ENCODE results near the gene SLF2.
A peak's percentile ranks its signal among the peaks of the same experiment; 100 is the strongest.

Gene SLF2

DNA sequence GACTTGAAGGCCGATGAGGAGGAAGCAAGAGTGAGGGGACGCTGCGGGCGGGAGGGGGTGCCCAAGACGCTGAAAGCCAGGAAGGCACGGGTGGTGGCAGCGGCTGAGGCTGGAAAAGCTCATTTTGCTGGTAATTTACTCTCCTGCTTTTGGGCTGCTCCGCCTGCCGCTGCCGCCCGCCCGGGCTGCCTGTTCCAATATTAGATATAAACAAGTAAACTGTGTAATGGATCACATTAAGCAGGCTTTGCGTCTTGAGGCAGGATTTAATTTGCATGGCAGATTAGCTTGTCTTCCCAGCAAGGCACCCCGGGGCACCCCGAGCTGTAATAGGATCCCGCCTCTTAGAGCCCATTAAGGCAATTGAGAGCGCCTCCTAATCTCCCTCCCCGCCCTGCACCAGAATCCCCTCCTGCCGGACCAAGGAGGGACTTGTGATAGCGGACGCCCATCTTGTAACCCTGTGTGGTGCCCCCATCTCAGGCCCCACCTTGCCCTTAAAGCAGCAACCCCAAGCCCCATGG is 46.1 kb upstream of the SLF2 start:
- Histone ChIP-seq H4K5ac (ENCODE audit: low read length) (no peak overlapping the region), H3K23ac (ENCODE audit: low read length) (no peak overlapping the region), H3K79me1 (ENCODE audit: low read length) (no peaks in the 10 kb centered on the region), H3K18ac (ENCODE audit: low read length) (no peak overlapping the region), H2BK120ac (ENCODE audit: low read depth, low read length) (no peak overlapping the region), H3K4me2 (ENCODE audit: low read length) (peak overlapping the region; percentile 20), H4K8ac (ENCODE audit: low read depth, low read length) (no peak overlapping the region), H3K36me3 (ENCODE audit: control insufficient read depth, insufficient read depth, low read length) (no peaks in the 10 kb centered on the region), H3K4me3 (ENCODE audit: low read length) (no peak overlapping the region), H2AK5ac (ENCODE audit: low read length) (no peak overlapping the region), H3K4ac (ENCODE audit: low read depth, low read length) (no peak overlapping the region), H2BK15ac (replicated peaks; ENCODE audit: low read depth) (no peak overlapping the region), H3K56ac (ENCODE audit: low read length) (peak overlapping the region; percentile 22), H3K9ac (ENCODE audit: low read length) (no peak overlapping the region), H3K79me2 (ENCODE audit: control insufficient read depth, insufficient read depth, low read length) (no peaks in the 10 kb centered on the region), H3K27ac (ENCODE audit: low read depth, low read length) (no peak overlapping the region), H3K4me1 (ENCODE audit: control insufficient read depth, low read depth, low read length) (no peaks in the 10 kb centered on the region), H3K27me3 (ENCODE audit: insufficient read depth, low read length, poor library complexity) (peaks cover 8% of the 10 kb centered on the region), H2BK5ac (ENCODE audit: low read length) (no peak overlapping the region)
- no CpG with 5 or more reads among the region's 21 CpGs for WGBS (ENCODE audit: extremely low coverage, insufficient coverage, low lambda C conversion rate)
- peak; percentile 56 for DNase-seq

GRCh38 chr10:100867261-100867963 is 45.4 kb upstream of the SLF2 start:
- no peak overlapping the region for H3K23ac ChIP-seq (ENCODE audit: low read length)
- H2BK5ac ChIP-seq (ENCODE audit: low read length) = no peak overlapping the region
- H3K9ac ChIP-seq (ENCODE audit: low read length) = no peak overlapping the region
- no peaks in the 10 kb centered on the region for H3K79me1 ChIP-seq (ENCODE audit: low read length)
- no peaks in the 10 kb centered on the region for H3K36me3 ChIP-seq (ENCODE audit: control insufficient read depth, insufficient read depth, low read length)
- H3K79me2 ChIP-seq (ENCODE audit: control insufficient read depth, insufficient read depth, low read length) = no peaks in the 10 kb centered on the region
- H4K8ac ChIP-seq (ENCODE audit: low read depth, low read length) = no peak overlapping the region
- H3K56ac ChIP-seq (ENCODE audit: low read length) = no peak overlapping the region
- H3K4me1 ChIP-seq (ENCODE audit: control insufficient read depth, low read depth, low read length) = no peaks in the 10 kb centered on the region
- no peak overlapping the region for H3K4ac ChIP-seq (ENCODE audit: low read depth, low read length)
- no peak overlapping the region for H2AK5ac ChIP-seq (ENCODE audit: low read length)
- H4K5ac ChIP-seq (ENCODE audit: low read length) = no peak overlapping the region
- no peak overlapping the region for H3K4me3 ChIP-seq (ENCODE audit: low read length)
- no peak overlapping the region for H3K18ac ChIP-seq (ENCODE audit: low read length)
- H2BK15ac ChIP-seq (replicated peaks; ENCODE audit: low read depth) = no peak overlapping the region
- no CpG with 5 or more reads among the region's 8 CpGs for WGBS (ENCODE audit: extremely low coverage, insufficient coverage, low lambda C conversion rate)
- peaks cover 8% of the 10 kb centered on the region for H3K27me3 ChIP-seq (ENCODE audit: insufficient read depth, low read length, poor library complexity)
- H2BK120ac ChIP-seq (ENCODE audit: low read depth, low read length) = no peak overlapping the region
- H3K4me2 ChIP-seq (ENCODE audit: low read length) = no peak overlapping the region
- no peak for DNase-seq
- H3K27ac ChIP-seq (ENCODE audit: low read depth, low read length) = no peak overlapping the region

DNA sequence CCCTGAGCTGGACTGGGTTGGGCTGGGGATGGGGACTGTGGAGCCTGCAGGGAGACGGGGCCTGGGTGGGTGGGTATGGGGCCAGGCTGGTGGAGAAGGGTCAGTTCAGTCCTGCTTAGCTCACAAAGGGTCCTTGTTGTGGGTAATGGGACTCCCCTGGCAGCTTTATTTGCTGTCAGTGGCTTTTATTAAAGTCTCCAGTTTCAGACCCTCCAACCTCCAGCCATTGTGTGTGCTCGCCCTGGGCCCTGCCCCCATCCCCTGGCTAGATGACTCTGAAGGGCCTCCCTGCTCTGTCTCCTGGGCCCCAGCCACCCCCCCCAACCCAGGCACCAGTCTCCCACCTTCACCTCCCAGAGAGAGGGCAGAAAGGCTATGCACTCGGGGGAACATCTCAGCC is 44.4 kb upstream of the SLF2 start:
- Histone ChIP-seq H4K5ac (ENCODE audit: low read length) (no peak overlapping the region), H3K4me2 (ENCODE audit: low read length) (no peak overlapping the region), H2BK5ac (ENCODE audit: low read length) (no peak overlapping the region), H3K4me3 (ENCODE audit: low read length) (no peak overlapping the region), H3K9ac (ENCODE audit: low read length) (no peak overlapping the region), H4K8ac (ENCODE audit: low read depth, low read length) (no peak overlapping the region), H3K23ac (ENCODE audit: low read length) (no peak overlapping the region), H2BK120ac (ENCODE audit: low read depth, low read length) (no peak overlapping the region), H3K27ac (ENCODE audit: low read depth, low read length) (no peak overlapping the region), H3K4me1 (ENCODE audit: control insufficient read depth, low read depth, low read length) (peaks cover 2% of the 10 kb centered on the region), H3K36me3 (ENCODE audit: control insufficient read depth, insufficient read depth, low read length) (no peaks in the 10 kb centered on the region), H2BK15ac (replicated peaks; ENCODE audit: low read depth) (no peak overlapping the region), H3K18ac (ENCODE audit: low read length) (no peak overlapping the region), H2AK5ac (ENCODE audit: low read length) (no peak overlapping the region), H3K79me2 (ENCODE audit: control insufficient read depth, insufficient read depth, low read length) (no peaks in the 10 kb centered on the region), H3K79me1 (ENCODE audit: low read length) (no peaks in the 10 kb centered on the region), H3K4ac (ENCODE audit: low read depth, low read length) (no peak overlapping the region), H3K27me3 (ENCODE audit: insufficient read depth, low read length, poor library complexity) (peaks cover 8% of the 10 kb centered on the region), H3K56ac (ENCODE audit: low read length) (no peak overlapping the region)
- DNase-seq = no peak
- WGBS (ENCODE audit: extremely low coverage, insufficient coverage, low lambda C conversion rate) = no CpG with 5 or more reads among the region's 3 CpGs

GRCh38 chr10:100869399-100869798 is 43.4 kb upstream of the SLF2 start:
- WGBS (ENCODE audit: extremely low coverage, insufficient coverage, low lambda C conversion rate) = no CpG with 5 or more reads among the region's 4 CpGs
- H3K9ac ChIP-seq (ENCODE audit: low read length) = no peak overlapping the region
- H3K23ac ChIP-seq (ENCODE audit: low read length) = no peak overlapping the region
- H3K56ac ChIP-seq (ENCODE audit: low read length) = no peak overlapping the region
- H4K8ac ChIP-seq (ENCODE audit: low read depth, low read length) = no peak overlapping the region
- H2AK5ac ChIP-seq (ENCODE audit: low read length) = no peak overlapping the region
- peaks cover 8% of the 10 kb centered on the region for H3K27me3 ChIP-seq (ENCODE audit: insufficient read depth, low read length, poor library complexity)
- no peak overlapping the region for H3K27ac ChIP-seq (ENCODE audit: low read depth, low read length)
- no peak for DNase-seq
- H3K79me1 ChIP-seq (ENCODE audit: low read length) = no peaks in the 10 kb centered on the region
- H3K36me3 ChIP-seq (ENCODE audit: control insufficient read depth, insufficient read depth, low read length) = no peaks in the 10 kb centered on the region
- no peak overlapping the region for H3K4ac ChIP-seq (ENCODE audit: low read depth, low read length)
- no peak overlapping the region for H3K4me2 ChIP-seq (ENCODE audit: low read length)
- no peaks in the 10 kb centered on the region for H3K79me2 ChIP-seq (ENCODE audit: control insufficient read depth, insufficient read depth, low read length)
- no peak overlapping the region for H4K5ac ChIP-seq (ENCODE audit: low read length)
- no peak overlapping the region for H3K4me3 ChIP-seq (ENCODE audit: low read length)
- H2BK5ac ChIP-seq (ENCODE audit: low read length) = no peak overlapping the region
- H2BK15ac ChIP-seq (replicated peaks; ENCODE audit: low read depth) = no peak overlapping the region
- H3K4me1 ChIP-seq (ENCODE audit: control insufficient read depth, low read depth, low read length) = peaks cover 2% of the 10 kb centered on the region
- H3K18ac ChIP-seq (ENCODE audit: low read length) = no peak overlapping the region
- H2BK120ac ChIP-seq (ENCODE audit: low read depth, low read length) = no peak overlapping the region

- Histone ChIP-seq H3K36me3 (ENCODE audit: control insufficient read depth, insufficient read depth, low read length) (no peaks in the 10 kb centered on the region), H4K8ac (ENCODE audit: low read depth, low read length) (no peak overlapping the region), H3K4me3 (ENCODE audit: low read length) (no peak overlapping the region), H4K5ac (ENCODE audit: low read length) (no peak overlapping the region), H3K4ac (ENCODE audit: low read depth, low read length) (no peak overlapping the region), H3K56ac (ENCODE audit: low read length) (peak overlapping the region; percentile 34), H3K27me3 (ENCODE audit: insufficient read depth, low read length, poor library complexity) (peaks cover 1% of the 10 kb centered on the region), H3K27ac (ENCODE audit: low read depth, low read length) (no peak overlapping the region), H3K23ac (ENCODE audit: low read length) (no peak overlapping the region), H3K4me2 (ENCODE audit: low read length) (no peak overlapping the region), H3K79me2 (ENCODE audit: control insufficient read depth, insufficient read depth, low read length) (no peaks in the 10 kb centered on the region), H2AK5ac (ENCODE audit: low read length) (no peak overlapping the region), H3K4me1 (ENCODE audit: control insufficient read depth, low read depth, low read length) (peaks cover 2% of the 10 kb centered on the region), H2BK120ac (ENCODE audit: low read depth, low read length) (no peak overlapping the region), H3K79me1 (ENCODE audit: low read length) (no peaks in the 10 kb centered on the region), H3K18ac (ENCODE audit: low read length) (no peak overlapping the region), H2BK5ac (ENCODE audit: low read length) (peak overlapping the region; percentile 35), H2BK15ac (replicated peaks; ENCODE audit: low read depth) (no peak overlapping the region), H3K9ac (ENCODE audit: low read length) (no peak overlapping the region)
- no CpG with 5 or more reads among the region's 11 CpGs for WGBS (ENCODE audit: extremely low coverage, insufficient coverage, low lambda C conversion rate)
- peak; percentile 70 for DNase-seq
Measured at GRCh38 chr10:100872034-100872791, 40.5 kb upstream of the SLF2 start.
